ENCODE measurements around the gene RPS15.

- no peak for TF ChIP-seq ZFP30 (CRISPR knock-in tag; IDR thresholded peaks at IDR 0.05)
- TF ChIP-seq GLIS3 (CRISPR knock-in tag; IDR thresholded peaks at IDR 0.05), result no peak
- TF ChIP-seq ARNTL (CRISPR knock-in tag; IDR thresholded peaks at IDR 0.05; ENCODE audit: borderline replicate concordance, low read depth), result no peak
- no peak for TF ChIP-seq CSRNP3 (CRISPR knock-in tag; IDR thresholded peaks at IDR 0.05)
- no peak for TF ChIP-seq PATZ1 (CRISPR knock-in tag; IDR thresholded peaks at IDR 0.05; ENCODE audit: borderline replicate concordance)
- no peak for TF ChIP-seq ZFP3 (CRISPR knock-in tag; IDR thresholded peaks at IDR 0.05)
- no peak for TF ChIP-seq ESRRG (CRISPR knock-in tag; IDR thresholded peaks at IDR 0.05)
Measured at GRCh38 chr19:1475751-1476437, 37.7 kb downstream of the RPS15 start.
